Nephron progenitor cell (in vitro differentiated cells): Measurements from ENCODE around the gene CCNJL.

ENCODE experiments used
- DNase-seq: peaks from one replicate; pipeline ENCODE4 v3.0.0; 2021
- H3K27ac Mint-ChIP-seq: 2 replicates; pipeline ENCODE4 v1.8.0; 2021; ENCODE audit warnings: mild to moderate bottlenecking, moderate library complexity, mixed read lengths
- H3K27me3 Mint-ChIP-seq: 2 replicates; pipeline ENCODE4 v1.8.0; 2021; ENCODE audit warnings: mild to moderate bottlenecking, low read depth, mixed read lengths; ENCODE audit not compliant: poor library complexity
- H3K36me3 Mint-ChIP-seq: 2 replicates; pipeline ENCODE4 v1.8.0; 2021; ENCODE audit warnings: low read depth, mixed read lengths
- H3K4me1 Mint-ChIP-seq: 2 replicates; pipeline ENCODE4 v1.8.0; 2021; ENCODE audit warnings: mixed read lengths
- H3K4me3 Mint-ChIP-seq: 2 replicates; pipeline ENCODE4 v1.8.0; 2021; ENCODE audit warnings: mild to moderate bottlenecking, moderate library complexity, mixed read lengths
- H3K9me3 Mint-ChIP-seq: 2 replicates; pipeline ENCODE4 v1.8.0; 2021; ENCODE audit warnings: mild to moderate bottlenecking, moderate library complexity, mixed read lengths
- CTCF ChIP-seq: fragments of 200-600 bp; sonication (generic); IDR thresholded peaks from 2 replicates; pipeline ENCODE4 v1.5.0; 2021; ENCODE audit warnings: antibody characterized with exemption

The CCNJL gene

GRCh38 chr5:160325716-160326115, 13.4 kb upstream of the CCNJL start:
- no peak overlapping the region for H3K27ac Mint-ChIP-seq
- TF ChIP-seq CTCF = no peak
- H3K4me1 Mint-ChIP-seq = peaks cover 17% of the 10 kb centered on the region
- no peaks in the 10 kb centered on the region for H3K36me3 Mint-ChIP-seq
- H3K4me3 Mint-ChIP-seq = no peak overlapping the region
- H3K9me3 Mint-ChIP-seq = no peaks in the 10 kb centered on the region
- DNase-seq = no peak
- H3K27me3 Mint-ChIP-seq = peaks cover 13% of the 10 kb centered on the region

- no peak for DNase-seq
- no peaks in the 10 kb centered on the region for H3K9me3 Mint-ChIP-seq
- H3K4me1 Mint-ChIP-seq = peaks cover 17% of the 10 kb centered on the region
- no peak overlapping the region for H3K4me3 Mint-ChIP-seq
- peaks cover 14% of the 10 kb centered on the region for H3K27me3 Mint-ChIP-seq
- no peak for TF ChIP-seq CTCF
- H3K36me3 Mint-ChIP-seq = no peaks in the 10 kb centered on the region
- H3K27ac Mint-ChIP-seq = no peak overlapping the region
Observed at GRCh38 chr5:160324886-160325285, 12.5 kb upstream of the CCNJL start.

GRCh38 chr5:160318409-160318808, 6.0 kb upstream of the CCNJL start:
- Mint-ChIP-seq H3K27me3 (peaks cover 20% of the 10 kb centered on the region), H3K9me3 (no peaks in the 10 kb centered on the region), H3K27ac (no peak overlapping the region), H3K4me3 (no peak overlapping the region), H3K36me3 (no peaks in the 10 kb centered on the region), H3K4me1 (peaks cover 18% of the 10 kb centered on the region)
- no peak for DNase-seq
- no peak for TF ChIP-seq CTCF

- H3K4me3 Mint-ChIP-seq = no peak overlapping the region
- H3K9me3 Mint-ChIP-seq = no peaks in the 10 kb centered on the region
- no peaks in the 10 kb centered on the region for H3K36me3 Mint-ChIP-seq
- no peak overlapping the region for H3K27ac Mint-ChIP-seq
- no peak for DNase-seq
- H3K27me3 Mint-ChIP-seq = peaks cover 25% of the 10 kb centered on the region
- TF ChIP-seq CTCF = no peak
- H3K4me1 Mint-ChIP-seq = peaks cover 27% of the 10 kb centered on the region
Observed at GRCh38 chr5:160317434-160317833, 5.1 kb upstream of the CCNJL start.

- peaks cover 30% of the 10 kb centered on the region for H3K4me1 Mint-ChIP-seq
- peaks cover 4% of the 10 kb centered on the region for H3K36me3 Mint-ChIP-seq
- H3K9me3 Mint-ChIP-seq = no peaks in the 10 kb centered on the region
- DNase-seq = no peak
- no peak overlapping the region for H3K4me3 Mint-ChIP-seq
- H3K27me3 Mint-ChIP-seq = peaks cover 20% of the 10 kb centered on the region
- no peak overlapping the region for H3K27ac Mint-ChIP-seq
- no peak for TF ChIP-seq CTCF
Observed at GRCh38 chr5:160315968-160316367, 3.6 kb upstream of the CCNJL start.

- peaks cover 17% of the 10 kb centered on the region for H3K27me3 Mint-ChIP-seq
- TF ChIP-seq CTCF = no peak
- H3K4me3 Mint-ChIP-seq = peak overlapping the region; percentile 93
- H3K4me1 Mint-ChIP-seq = peaks cover 48% of the 10 kb centered on the region
- H3K9me3 Mint-ChIP-seq = no peaks in the 10 kb centered on the region
- no peak for DNase-seq
- peaks cover 24% of the 10 kb centered on the region for H3K36me3 Mint-ChIP-seq
- peak overlapping the region; percentile 38 for H3K27ac Mint-ChIP-seq
Observed at GRCh38 chr5:160312960-160313727, 780 bp upstream of the CCNJL start.
